Activated T-cell treated with anti-CD3 and anti-CD28 coated beads for 1 hour (primary cell): ENCODE data around the gene IKZF5.

Experiments
- DNase-seq: peaks from one replicate; pipeline ENCODE4 v3.0.0-alpha.2; 2020; ENCODE audit warnings: low read depth

The IKZF5 gene, protein sequence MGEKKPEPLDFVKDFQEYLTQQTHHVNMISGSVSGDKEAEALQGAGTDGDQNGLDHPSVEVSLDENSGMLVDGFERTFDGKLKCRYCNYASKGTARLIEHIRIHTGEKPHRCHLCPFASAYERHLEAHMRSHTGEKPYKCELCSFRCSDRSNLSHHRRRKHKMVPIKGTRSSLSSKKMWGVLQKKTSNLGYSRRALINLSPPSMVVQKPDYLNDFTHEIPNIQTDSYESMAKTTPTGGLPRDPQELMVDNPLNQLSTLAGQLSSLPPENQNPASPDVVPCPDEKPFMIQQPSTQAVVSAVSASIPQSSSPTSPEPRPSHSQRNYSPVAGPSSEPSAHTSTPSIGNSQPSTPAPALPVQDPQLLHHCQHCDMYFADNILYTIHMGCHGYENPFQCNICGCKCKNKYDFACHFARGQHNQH

DNA sequence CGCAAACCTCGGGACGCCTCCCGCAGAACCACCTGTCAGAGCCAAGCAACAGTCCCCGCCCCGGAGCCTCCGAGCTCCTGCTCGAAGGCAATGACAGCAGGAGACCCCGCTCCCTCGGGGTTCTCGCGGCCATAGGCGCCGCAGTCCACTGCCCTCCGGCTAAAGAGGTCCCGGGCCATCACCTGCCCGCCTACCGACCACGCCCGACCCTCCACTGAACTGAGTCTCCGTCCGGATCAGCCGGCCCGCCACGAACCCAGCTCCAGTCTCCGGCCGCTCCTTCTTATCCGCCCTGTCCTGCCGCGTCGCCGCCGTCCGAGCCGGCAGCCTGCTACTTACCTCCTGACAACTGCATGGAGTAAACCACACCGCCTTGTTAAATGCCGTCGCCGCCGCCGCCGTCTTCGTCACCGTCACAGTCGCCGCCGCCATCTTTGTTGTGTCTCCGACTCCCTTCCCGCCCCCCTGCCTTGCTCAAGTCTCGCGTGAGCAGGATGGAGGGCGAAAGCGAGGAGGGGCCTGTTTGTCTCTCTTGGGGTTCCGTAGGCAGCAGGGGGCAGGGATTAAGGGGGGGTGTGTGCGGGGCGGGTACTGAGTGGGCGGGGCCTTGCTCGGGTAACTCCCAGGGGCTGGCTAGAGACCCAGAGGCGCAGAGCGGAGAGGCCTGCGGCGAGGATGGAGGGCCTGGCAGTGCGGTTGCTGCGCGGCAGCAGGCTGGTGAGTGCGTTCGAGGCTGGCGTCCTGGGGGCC lies at the start of gene IKZF5, which contains the start of gene ACADSB:
IKZF5 (minus strand) TSS at position 441 of the 750 bp plus-strand sequence. CDS start 10,170 bp downstream, outside the sequence.
ACADSB (plus strand) TSS at position 652 of the 750 bp plus-strand sequence; CDS start at position 676, 24 bp downstream.
- DNase-seq = peak; percentile 93

DNA sequence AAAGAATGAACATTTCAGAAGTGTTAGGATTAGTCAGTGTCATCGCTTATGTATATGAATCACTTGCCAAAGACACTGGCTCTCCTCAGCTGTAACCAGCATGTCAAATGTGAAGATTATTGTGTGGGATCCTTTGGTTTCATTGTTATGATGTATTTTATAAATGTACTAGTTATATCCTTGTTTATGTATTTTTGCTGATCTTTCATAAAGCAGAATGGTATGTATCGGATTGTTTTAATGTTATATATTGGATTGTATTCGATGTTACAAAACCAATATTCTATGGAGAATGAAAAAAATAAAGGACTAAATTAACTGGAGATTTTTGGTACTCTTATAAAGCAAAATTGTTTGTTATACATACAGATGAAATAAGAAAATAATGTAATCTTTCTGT lies 49.4 kb upstream of the IKZF5 start:
- DNase-seq = no peak

DNA sequence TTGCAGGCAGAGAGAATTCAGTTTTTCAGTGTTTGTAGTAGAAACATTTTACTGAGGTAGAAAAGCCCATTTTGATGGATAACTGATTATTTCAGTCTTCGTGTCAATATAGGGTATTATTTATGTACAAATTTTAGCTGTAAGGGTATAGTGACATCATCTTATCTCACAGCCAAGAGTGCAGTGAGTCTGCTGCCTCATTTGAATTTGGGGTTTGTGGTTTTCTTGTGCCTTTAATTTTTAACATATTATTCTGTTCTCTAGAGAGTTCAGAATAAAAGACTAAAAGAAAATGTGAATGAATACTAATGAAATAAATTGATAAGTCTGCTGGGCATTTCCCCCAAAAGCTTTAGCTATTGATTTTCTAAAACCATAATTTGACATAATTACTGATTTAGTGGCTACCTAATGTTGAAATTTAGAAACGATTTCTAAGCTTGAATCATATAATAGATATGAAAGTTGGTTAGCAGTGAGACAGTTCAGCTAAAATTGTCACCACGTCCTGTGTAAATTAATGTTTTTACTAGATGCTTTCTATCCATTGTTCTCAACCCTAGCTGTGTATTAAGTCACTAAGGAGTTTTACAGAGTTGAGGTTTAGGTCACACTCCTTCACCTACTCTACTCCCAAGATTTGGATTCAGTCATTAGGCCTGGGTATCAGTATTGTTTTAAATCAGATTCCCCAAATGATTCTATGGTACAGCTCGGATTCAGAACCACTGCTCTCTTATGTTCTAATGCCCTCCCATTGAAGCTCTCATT lies 37.6 kb upstream of the IKZF5 start:
- no peak for DNase-seq

DNA sequence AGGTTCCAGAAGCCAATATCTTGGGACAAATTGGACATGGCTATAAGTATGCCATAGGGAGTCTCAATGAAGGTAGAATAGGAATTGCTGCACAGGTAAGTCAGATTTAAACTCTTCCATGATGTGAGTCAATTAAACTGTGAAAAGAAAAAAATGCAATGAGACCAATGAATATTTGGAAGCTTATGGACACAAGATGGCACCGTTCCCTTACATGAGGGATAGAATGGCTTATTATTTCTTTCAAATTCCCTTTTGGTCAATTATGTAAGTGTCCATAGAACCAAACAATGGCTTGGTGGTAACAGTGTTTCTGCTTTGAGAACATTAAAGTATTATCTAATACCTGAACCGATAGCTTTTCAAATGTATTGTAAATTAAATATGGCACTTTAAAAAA lies 35.8 kb upstream of the IKZF5 start:
- DNase-seq = no peak

DNA sequence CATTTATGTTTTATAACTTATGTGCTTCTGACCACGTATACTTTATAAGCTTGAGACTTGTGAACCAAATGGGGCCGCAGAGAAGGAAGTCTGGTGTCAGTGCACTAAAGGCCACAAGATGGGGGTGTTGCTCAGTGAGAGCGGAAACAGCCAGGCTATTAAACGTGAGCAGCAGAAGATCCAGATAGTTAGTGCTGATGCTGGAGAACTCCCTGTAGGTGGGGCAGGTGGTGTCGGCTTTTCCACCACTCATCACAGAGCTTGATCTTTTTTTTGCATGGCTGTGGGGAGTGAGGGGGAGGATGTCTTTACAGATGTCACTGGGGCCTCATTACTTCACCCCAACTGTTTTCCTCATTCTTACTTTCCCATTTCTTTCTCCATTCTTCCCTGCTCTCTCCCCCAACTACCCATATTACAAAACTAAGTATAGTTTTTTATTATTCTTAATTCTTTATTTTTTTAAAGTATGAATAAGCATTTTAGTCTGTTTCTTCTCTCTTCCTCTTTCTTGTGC lies 34.9 kb upstream of the IKZF5 start:
- DNase-seq = peak; percentile 4

DNA sequence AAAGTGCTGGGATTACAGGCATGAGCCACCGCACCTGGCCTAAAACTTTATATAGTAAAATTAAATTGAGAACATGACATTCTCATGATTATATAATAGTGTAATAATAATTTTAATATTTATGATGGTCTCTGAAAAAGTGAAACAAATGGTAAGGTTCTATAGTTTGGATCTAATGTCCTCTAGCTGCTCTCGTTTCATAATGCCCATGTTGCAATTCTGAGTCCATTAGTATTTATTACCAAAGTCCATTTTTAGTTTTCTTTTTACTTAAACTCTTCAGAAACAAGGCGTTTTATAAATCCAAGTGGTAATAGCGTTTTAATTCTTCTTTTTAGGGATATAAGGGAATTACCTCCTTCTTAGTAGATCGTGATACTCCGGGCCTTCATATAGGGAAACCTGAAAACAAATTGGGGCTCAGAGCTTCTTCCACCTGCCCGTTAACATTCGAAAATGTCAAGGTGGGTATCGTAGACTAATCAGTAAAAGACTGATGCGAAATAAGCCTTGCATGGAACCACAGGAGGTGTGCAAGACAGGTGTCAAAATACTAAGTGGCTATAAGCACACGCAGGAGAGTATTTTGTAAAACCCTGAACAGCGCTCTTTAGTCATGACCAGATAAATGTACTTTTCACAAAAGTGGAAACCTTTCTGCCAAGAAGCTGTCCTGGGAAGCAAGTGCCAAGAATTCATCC lies 34.3 kb upstream of the IKZF5 start:
- no peak for DNase-seq

DNA sequence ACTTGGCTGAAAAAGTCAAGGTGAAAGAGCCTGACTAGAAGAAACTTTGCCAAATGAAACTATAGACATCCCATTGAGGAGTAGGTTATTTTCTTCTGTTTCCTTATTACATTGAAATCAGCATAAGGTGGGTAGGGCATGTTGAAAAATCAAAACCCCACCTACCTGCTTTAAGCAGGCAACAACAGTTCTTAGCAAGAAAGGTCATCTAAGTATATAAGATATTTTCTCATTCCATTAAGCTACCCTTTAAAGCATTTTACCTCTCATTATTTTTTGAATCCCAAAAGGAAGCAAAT lies 31.0 kb upstream of the IKZF5 start:
- no peak for DNase-seq

DNA sequence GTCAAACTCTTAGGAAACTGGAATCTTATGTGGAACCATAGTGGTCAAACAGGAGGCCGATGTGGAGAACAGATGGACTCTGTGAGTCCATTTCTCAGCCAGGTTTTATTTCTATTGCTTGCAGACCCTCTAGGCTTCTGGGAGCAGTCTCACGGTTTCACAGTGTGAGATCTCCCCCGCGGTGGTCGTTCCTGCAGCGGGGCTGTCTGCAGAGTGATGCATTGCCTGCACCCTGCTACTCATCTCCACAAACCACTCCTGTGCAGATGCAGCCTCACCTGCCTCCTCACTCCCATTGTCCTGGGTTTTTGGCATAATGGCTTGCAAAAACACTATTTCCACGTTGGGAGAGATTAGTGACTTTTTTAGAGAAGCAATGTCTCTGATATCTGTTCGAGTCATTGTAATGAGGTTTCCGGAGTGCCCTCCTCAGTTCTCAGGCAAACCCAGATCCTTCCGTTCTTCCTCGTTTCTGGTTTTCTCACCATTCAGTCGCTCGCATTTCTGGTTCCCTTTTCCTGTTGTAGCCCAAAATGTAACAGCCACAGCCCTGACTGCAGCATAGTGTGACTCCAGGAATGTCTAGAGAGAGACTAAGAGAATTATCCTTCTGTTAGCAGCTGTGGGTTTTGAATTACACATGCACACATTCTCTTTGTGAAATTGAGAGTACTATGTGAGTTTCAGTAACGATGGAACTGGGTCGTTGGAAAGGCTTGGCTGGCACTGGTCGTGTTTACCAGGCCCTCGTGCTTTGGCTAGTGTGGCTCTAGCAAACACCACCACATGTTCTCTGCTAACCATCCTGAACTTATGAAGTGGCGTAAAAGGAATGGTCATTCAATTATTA lies 30.4 kb upstream of the IKZF5 start:
- no peak for DNase-seq

DNA sequence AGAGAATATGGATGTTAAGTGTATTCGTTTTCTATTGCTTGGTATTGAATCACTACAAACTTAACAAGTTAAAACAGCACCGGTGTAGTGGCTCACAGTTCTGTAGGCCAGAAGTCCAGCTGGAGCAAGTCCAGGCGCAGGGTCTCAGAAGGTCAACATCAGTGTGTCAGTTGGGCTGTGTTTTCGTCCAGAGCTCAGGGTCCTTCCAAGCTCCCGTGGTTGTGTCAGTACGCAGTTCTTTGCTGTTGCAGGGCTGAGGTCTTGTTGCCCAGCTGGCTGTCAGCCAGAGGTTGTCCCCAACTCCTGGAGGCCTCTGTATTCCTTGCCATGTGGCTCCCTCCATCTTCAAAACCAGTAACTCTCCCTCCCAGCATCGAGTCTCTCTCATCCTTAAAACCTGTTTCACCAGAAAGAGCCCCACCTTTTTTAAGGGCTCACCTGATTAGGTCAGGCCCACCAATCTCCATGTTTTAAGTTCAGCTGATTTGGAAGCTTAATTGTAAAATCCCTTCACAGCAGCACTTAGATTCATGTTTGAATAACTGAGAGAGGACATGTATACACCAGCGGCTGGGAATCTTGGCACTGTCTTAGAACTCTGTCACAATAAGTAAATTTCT lies 27.0 kb upstream of the IKZF5 start:
- DNase-seq = no peak

DNA sequence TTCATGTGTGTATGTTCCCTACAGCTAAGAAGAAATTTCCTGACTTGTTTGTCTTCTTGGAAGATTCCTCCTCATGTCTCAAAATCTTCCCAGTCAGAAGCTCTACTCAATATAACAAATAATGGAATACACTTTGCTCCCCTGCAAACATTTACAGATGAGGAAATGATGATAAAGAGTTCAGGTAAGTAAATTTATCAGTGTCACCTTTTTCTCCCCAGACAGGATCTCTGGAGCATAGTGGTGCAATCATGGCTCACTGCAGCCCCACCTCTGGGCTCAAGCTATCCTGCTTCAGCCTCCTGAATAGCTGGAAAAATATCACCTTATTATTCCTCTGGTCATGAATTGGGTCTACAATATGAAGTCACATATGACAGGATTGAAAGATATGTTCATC lies 25.7 kb upstream of the IKZF5 start:
- DNase-seq = no peak

DNA sequence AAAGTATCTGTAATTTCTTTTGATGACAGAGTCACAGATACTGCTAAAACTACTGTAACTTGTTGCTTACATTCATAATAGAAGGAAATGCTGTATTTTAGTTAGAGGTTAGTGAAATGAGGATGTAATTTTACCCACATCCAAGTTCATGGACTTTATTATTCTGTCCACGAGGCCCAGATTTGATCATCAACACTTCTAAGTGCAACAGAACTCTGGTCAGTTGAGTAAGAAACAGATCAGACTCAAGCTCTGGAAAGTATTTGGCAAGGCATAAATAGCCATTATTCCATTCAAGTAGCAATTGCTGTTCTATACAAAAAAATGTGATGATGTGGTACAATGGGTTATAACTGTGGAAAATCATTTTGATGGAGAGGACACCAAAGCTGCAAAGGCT lies 22.5 kb upstream of the IKZF5 start:
- DNase-seq = no peak

DNA sequence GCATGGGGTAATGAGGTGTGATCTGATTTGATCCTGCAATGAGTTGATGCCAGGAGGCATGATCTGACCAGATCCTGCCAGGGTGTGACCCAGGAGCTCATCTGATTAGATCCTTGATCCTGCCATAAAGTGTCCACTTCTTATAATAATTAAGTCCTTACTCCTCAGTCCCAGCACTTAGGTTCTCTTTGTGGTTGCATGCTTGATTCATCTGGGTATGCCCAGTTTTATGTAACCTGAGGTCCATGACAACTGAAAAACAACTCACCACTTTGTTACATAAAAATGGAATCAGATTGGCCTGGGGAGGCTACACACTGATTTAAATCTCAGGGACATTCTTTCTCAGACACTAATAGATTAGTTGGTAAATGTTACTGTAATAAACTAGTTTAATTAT lies 19.3 kb upstream of the IKZF5 start:
- DNase-seq = no peak

DNA sequence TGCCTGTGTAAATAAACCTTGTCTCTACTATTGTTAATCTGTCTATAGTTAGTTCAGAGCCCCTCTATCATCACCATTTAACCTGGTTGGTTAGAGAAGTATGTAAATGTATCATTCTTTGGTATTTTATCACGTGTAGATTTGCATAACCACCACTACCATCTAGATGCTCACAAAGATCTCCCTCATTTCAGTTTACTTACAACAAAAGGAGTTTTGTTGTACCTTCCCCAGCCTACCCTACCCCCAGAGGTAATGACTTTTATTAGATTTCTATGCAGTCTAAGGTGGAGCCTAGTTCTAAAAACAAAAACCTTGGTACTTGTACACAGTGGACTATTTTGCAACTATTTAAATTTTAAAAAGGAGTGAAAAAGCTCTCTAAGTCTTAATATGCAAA lies 17.7 kb upstream of the IKZF5 start:
- no peak for DNase-seq

DNA sequence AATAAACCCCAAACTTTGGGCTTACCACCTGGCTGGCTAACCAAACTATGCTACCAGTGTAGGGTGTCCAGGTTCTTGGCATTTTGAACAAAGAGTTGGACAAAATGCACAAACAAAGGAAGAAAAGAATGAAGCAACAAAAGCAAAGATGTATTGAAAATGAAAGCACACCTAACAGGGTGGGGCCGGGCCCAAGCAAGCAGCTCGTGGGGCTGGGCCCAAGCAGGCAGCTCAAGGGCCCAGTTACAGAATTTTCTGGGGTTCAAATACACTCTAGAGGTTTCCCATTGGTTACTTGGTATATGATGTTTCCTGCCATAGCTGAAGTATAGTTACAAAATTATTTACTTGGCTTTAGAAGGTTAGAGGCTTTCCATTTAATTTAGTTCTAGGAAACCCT lies 15.9 kb upstream of the IKZF5 start:
- DNase-seq = no peak

DNA sequence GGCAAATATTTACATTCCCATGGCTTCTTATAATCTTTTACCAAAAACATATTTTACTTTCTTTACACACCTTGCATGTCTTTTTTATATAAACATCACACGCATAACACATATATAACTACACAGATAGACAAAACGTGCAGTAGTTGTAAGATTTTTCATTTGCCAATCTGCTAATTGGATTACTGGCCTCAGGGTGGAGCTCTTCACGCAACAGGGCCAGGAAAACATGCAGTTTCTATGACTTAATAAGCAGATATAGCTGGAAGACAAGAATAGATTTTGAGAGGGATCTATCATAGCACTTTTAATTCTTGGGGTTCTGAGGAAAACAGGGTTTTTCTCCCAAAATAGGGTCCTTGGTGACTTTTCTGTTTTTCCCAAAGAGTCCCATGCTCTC lies 12.9 kb upstream of the IKZF5 start:
- DNase-seq = no peak

DNA sequence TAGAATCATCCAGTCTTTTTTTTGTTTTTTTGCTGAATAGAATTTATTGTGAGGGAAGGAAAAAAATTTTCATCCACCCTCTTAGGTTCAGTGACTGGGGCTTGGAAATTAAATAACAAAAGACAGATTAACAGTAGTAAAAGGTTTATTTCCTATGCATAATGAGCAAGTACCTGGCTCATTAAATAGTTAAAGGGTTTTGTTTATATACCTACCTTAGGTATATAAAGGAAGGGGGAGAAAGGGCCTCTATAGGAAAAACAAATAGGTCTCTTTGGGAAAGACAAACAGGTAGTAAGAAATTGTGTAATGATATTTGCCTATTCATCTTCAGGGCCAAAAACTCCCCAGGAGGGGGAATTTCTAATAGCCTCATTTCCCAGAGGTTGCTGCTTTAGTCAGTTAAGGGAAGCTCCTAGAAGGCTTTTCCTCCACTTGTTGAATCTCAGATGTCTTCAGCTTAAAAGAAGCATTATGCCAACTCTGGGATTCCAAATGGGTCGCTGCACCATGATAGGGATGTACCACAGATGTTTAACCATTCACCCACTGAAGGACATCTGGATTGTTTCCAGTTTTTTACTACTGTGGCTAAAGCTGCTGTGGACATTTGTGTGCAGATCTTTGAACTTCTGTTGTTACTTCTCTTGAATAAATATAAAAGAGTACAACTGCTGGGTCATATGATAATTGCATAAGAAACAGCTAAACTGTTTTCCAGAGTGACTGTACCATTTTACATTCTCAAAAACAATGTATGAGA lies 11.5 kb upstream of the IKZF5 start:
- DNase-seq = no peak

DNA sequence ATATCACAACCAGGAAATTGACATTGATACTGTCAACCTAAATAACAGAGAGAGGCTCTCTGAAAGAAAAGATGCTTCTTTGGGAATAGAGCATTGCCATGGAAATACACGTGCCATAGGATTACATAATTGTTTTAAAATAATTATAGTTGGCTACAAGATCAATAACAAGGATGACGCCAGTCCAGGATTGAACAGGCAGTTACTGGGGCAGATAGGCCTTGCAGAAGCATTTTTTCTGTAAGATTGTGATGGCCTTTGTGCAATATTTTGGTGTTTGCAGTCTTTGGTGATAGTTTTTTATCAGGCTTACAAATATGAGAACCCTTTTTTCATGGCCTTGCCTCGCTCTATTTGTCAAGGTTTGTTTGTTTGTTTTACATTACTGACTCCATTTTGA lies 10.7 kb upstream of the IKZF5 start:
- no peak for DNase-seq

DNA sequence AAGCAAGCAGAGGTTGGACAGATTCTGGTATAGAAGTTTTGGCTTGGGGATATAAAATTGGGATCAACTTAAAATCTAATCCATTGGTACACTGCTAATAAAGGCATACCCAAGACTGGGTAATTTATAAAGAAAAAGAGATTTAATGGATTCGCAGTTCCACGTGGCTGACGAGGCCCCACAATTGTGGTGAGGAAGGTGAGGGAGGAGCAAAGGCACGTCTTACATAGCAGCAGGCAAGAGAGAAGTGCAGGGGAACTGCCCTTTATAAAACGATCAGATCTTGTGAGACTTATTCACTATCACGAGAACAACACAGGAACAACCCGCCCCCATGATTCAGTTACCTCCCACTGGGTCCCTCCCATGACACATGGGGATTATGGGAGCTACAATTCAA lies 9.9 kb upstream of the IKZF5 start:
- DNase-seq = no peak

DNA sequence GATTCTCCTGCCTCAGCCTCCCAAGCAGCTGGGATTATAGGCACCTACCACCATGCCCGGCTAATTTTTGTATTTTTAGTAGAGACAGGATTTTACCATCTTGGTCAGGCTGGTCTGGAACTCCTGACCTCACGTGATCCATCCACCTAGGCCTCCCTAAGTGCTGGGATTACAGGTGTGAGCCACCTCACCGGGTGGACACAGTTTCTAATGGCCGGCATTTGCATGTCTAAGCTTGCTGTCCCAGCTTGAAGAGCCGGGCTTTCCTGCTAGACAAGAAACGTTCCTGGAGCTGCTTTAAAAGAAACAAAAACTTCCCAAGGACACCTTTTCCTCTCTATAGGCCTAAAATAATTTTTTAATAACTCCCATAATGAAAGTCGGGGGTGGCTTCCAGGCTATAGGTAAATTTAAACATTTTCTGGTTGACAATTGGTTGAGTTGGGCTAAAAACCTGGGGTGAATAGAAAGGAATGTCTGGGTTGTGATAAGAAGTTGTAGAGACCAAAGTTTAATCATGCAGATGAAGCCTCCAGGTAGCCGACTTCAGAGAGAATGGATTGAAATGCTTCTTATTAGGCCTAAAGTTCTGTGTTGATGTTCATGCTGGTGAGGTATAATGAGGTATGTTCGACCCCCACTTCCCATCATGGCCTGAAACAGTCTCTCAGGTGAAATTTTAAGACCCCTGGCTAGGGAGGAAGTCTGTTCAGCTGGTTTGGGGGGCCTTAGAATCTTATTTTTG lies 9.0 kb upstream of the IKZF5 start:
- no peak for DNase-seq
